Fibroblast of lung (primary cell): ENCODE data around the gene NDUFA6. TPM values are rescaled to one million over a fixed set of nuclear protein-coding genes. Genes with fewer than 3 reads are reported as not detected.

Experiments used
- DNase-seq, 2 donors: peaks; one replicate each; pipeline versions ENCODE4 v3.0.0 to v3.0.0-alpha.2; 2010; ENCODE audit warnings: low read depth in 2 of 2
- H2AFZ ChIP-seq: 2 replicates; pipeline ENCODE4 v1.5.1; 2012; ENCODE audit warnings: low read length, control low read depth, inconsistent platforms
- H3K27ac ChIP-seq: 2 replicates; pipeline ENCODE4 v1.5.1; 2011; ENCODE audit warnings: low read length, control low read depth; ENCODE audit not compliant: insufficient read depth
- H3K27me3 ChIP-seq: 2 replicates; pipeline ENCODE4 v1.5.1; 2011; ENCODE audit warnings: mild to moderate bottlenecking, low read length; ENCODE audit not compliant: control insufficient read depth, insufficient read depth
- H3K36me3 ChIP-seq: 2 replicates; pipeline ENCODE4 v1.5.1; 2011; ENCODE audit warnings: low read length; ENCODE audit not compliant: control insufficient read depth, insufficient read depth
- H3K4me1 ChIP-seq: 2 replicates; pipeline ENCODE4 v1.5.1; 2011; ENCODE audit warnings: low read length; ENCODE audit not compliant: control insufficient read depth, insufficient read depth; ENCODE audit errors: extremely low read depth
- H3K4me2 ChIP-seq: 2 replicates; pipeline ENCODE4 v1.5.1; 2011; ENCODE audit warnings: low read length, control low read depth; ENCODE audit not compliant: insufficient read depth; ENCODE audit errors: extremely low read depth
- H3K4me3 ChIP-seq, 4 experiments: fragments of 200-600 bp in 1 of 4; sonication (generic) in 1 of 4; replicated peaks in 1 of 4; 2 replicates each; pipeline ENCODE4 v1.5.1; 2011 to 2016; ENCODE audit warnings: low read length in 4 of 4, low read depth in 3 of 4, mild to moderate bottlenecking in 3 of 4, control low read depth in 2 of 4, inconsistent platforms in 1 of 4, mixed read lengths in 1 of 4; ENCODE audit not compliant: insufficient read depth in 1 of 4; ENCODE audit errors: control extremely low read depth in 1 of 4
- H3K79me2 ChIP-seq: 2 replicates; pipeline ENCODE4 v1.5.1; 2012; ENCODE audit warnings: mild to moderate bottlenecking, low read length, inconsistent platforms; ENCODE audit not compliant: control insufficient read depth, insufficient read depth
- H3K9ac ChIP-seq: 2 replicates; pipeline ENCODE4 v1.5.1; 2011; ENCODE audit warnings: mild to moderate bottlenecking, low read length, control low read depth; ENCODE audit not compliant: insufficient read depth
- H3K9me3 ChIP-seq: 2 replicates; pipeline ENCODE4 v1.5.1; 2012; ENCODE audit warnings: low read depth, low read length; ENCODE audit not compliant: control insufficient read depth, insufficient read depth
- H4K20me1 ChIP-seq: 2 replicates; pipeline ENCODE4 v1.5.1; 2011; ENCODE audit warnings: low read length; ENCODE audit not compliant: control insufficient read depth, insufficient read depth; ENCODE audit errors: extremely low read depth
- EZH2 ChIP-seq: IDR thresholded peaks from 2 replicates; pipeline ENCODE4 v1.5.1; 2012; ENCODE audit warnings: low read length, control low read depth, mild to moderate bottlenecking; ENCODE audit errors: missing control alignments
- polyA plus RNA-seq, 2 donors: library from polyadenylated mRNA; depleted of rRNA in 1 of 2; stranded (reverse) in 1 of 2; unstranded in 1 of 2; fragments of >200 nt; gene quantifications; 2 replicates each; pipeline ENCODE4 v1.2.1, GENCODE V29; 2011 to 2012; ENCODE audit warnings: missing spikeins in 1 of 2
- total RNA-seq: library from RNA; depleted of rRNA; stranded (reverse); fragments of >200 nt; gene quantifications from 2 replicates; pipeline ENCODE4 v1.2.1, GENCODE V29; 2014
- TF ChIP-seq, protein P1 (sequence below), 2 donors: IDR thresholded peaks in 1 of 2; conservative IDR thresholded peaks in 1 of 2; 1 replicate in 1 of 2; 2 replicates in 1 of 2; pipeline ENCODE4 v1.5.1; 2011 to 2012; ENCODE audit warnings: low read length in 2 of 2, control low read depth in 1 of 2, inconsistent platforms in 1 of 2, low read depth in 1 of 2, mild to moderate bottlenecking in 1 of 2

NDUFA6 gene
- total and polyA plus RNA-seq, 2 donors (not counting 1 experiment from before 2014, with no cell fraction given): 68.5 to 87.8 TPM

DNA sequence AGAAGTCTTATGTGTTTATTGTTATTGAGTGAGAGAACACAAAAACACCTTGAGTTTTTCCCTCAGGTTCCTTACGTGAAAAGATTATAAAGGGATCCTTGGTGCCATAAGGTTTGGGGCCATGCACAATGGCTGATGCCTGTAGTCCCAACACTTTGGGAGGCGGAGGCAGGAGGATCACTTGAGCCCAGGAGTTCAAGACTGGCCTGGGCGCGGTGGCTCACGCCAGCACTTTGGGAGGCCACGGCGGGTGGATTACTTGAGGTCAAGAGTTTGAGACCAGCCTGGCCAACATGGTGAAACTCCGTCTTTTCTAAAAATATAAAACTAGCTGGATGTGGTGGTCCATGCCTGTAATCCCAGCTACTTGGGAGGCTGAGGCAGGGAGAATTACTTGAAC lies 5.7 kb downstream of the NDUFA6 start:
- peaks cover 12% of the 10 kb centered on the region for H3K36me3 ChIP-seq
- H3K4me3 ChIP-seq: no peak overlapping the region
- no peaks in the 10 kb centered on the region for H3K27me3 ChIP-seq
- no peak for TF ChIP-seq EZH2
- TF ChIP-seq, protein P1, sequence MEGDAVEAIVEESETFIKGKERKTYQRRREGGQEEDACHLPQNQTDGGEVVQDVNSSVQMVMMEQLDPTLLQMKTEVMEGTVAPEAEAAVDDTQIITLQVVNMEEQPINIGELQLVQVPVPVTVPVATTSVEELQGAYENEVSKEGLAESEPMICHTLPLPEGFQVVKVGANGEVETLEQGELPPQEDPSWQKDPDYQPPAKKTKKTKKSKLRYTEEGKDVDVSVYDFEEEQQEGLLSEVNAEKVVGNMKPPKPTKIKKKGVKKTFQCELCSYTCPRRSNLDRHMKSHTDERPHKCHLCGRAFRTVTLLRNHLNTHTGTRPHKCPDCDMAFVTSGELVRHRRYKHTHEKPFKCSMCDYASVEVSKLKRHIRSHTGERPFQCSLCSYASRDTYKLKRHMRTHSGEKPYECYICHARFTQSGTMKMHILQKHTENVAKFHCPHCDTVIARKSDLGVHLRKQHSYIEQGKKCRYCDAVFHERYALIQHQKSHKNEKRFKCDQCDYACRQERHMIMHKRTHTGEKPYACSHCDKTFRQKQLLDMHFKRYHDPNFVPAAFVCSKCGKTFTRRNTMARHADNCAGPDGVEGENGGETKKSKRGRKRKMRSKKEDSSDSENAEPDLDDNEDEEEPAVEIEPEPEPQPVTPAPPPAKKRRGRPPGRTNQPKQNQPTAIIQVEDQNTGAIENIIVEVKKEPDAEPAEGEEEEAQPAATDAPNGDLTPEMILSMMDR (conservative IDR thresholded peaks at IDR 0.05 in 1 of 2, IDR thresholded peaks at IDR 0.05 in 1 of 2; ENCODE audit: low read depth in 1 of 2, low read length in 2 of 2): no peak
- H3K79me2 ChIP-seq: peaks cover 20% of the 10 kb centered on the region
- H4K20me1 ChIP-seq: no peaks in the 10 kb centered on the region
- DNase-seq: no peak
- no peak overlapping the region for H3K27ac ChIP-seq
- H2AFZ ChIP-seq: no peak overlapping the region
- no peak overlapping the region for H3K9ac ChIP-seq
- no peaks in the 10 kb centered on the region for H3K9me3 ChIP-seq
- no peak overlapping the region for H3K4me2 ChIP-seq
- H3K4me1 ChIP-seq: no peaks in the 10 kb centered on the region

DNA sequence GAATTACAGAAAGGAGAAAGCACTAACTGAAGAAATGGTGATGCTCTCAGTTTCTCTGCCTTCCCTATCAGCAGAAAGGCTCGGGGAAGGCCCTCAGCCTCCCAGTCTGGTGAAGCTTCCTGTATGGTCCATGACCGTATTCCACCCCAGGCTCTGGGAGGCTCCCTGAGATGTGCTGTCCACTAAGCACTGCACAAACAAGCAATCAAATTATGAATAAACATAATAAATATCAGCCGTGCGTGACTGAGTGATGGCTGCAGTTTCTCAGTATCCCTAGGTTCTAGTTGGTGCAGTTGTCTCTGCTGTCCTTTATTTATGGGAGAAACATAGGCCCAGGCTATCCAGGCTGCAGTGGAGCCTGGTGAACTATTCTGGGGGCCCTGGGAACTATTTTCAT lies 7.5 kb downstream of the NDUFA6 start:
- no peak overlapping the region for H3K27ac ChIP-seq
- no peak overlapping the region for H3K9ac ChIP-seq
- no peaks in the 10 kb centered on the region for H4K20me1 ChIP-seq
- peaks cover 3% of the 10 kb centered on the region for H3K4me1 ChIP-seq
- no peak for DNase-seq
- no peaks in the 10 kb centered on the region for H3K9me3 ChIP-seq
- TF ChIP-seq, protein P1 (conservative IDR thresholded peaks at IDR 0.05 in 1 of 2, IDR thresholded peaks at IDR 0.05 in 1 of 2; ENCODE audit: low read depth in 1 of 2, low read length in 2 of 2): no peak
- H3K4me3 ChIP-seq: no peak overlapping the region
- no peak overlapping the region for H3K4me2 ChIP-seq
- no peak overlapping the region for H2AFZ ChIP-seq
- peaks cover 9% of the 10 kb centered on the region for H3K79me2 ChIP-seq
- peaks cover 12% of the 10 kb centered on the region for H3K36me3 ChIP-seq
- no peaks in the 10 kb centered on the region for H3K27me3 ChIP-seq

- H2AFZ ChIP-seq: peak overlapping the region; percentile 87
- H3K4me2 ChIP-seq: peak overlapping the region; percentile 85
- H3K36me3 ChIP-seq: peaks cover 15% of the 10 kb centered on the region
- no peaks in the 10 kb centered on the region for H3K27me3 ChIP-seq
- H3K9ac ChIP-seq: peak overlapping the region; percentile 96
- H3K79me2 ChIP-seq: peaks cover 3% of the 10 kb centered on the region
- H3K4me1 ChIP-seq: peaks cover 3% of the 10 kb centered on the region
- TF ChIP-seq EZH2: no peak
- TF ChIP-seq, protein P1 (conservative IDR thresholded peaks at IDR 0.05 in 1 of 2, IDR thresholded peaks at IDR 0.05 in 1 of 2; ENCODE audit: low read depth in 1 of 2, low read length in 2 of 2): no peak
- H3K9me3 ChIP-seq: no peaks in the 10 kb centered on the region
- no peaks in the 10 kb centered on the region for H4K20me1 ChIP-seq
- peak; percentile 49 to 51 for DNase-seq
- H3K27ac ChIP-seq: peak overlapping the region; percentile 92
- H3K4me3 ChIP-seq: peak overlapping the region; percentile 64 to 90 (median 82)
These were observed 10.3 kb downstream of the NDUFA6 start for GRCh38 chr22:42080287-42080686.
